HCT116 (cell line): ENCODE data around the gene PSENEN.

Experiments used
- EGR1 ChIP-seq: IDR thresholded peaks from 2 replicates; pipeline ENCODE4 v1.6.1; 2012; ENCODE audit warnings: low read depth
- EZH2 ChIP-seq: fragments of 200-600 bp; sonication (generic); IDR thresholded peaks from 2 replicates; pipeline ENCODE4 v1.6.1; 2017; ENCODE audit warnings: antibody characterized with exemption, mixed run types
- EZH2phosphoT487 ChIP-seq: fragments of 200-600 bp; IDR thresholded peaks from 2 replicates; pipeline ENCODE4 v1.6.1; 2018; ENCODE audit warnings: antibody characterized with exemption, borderline replicate concordance
- FOSL1 ChIP-seq: IDR thresholded peaks from 2 replicates; pipeline ENCODE4 v1.6.1; 2012; ENCODE audit warnings: low read depth
- JUND ChIP-seq: IDR thresholded peaks from 2 replicates; pipeline ENCODE4 v1.6.1; 2012
- POLR2A ChIP-seq: IDR thresholded peaks from 2 replicates; pipeline ENCODE4 v1.7.0; 2011; ENCODE audit warnings: borderline replicate concordance; ENCODE audit not compliant: insufficient read depth, insufficient read length; ENCODE audit errors: extremely low read depth
- POLR2AphosphoS5 ChIP-seq: IDR thresholded peaks from 2 replicates; pipeline ENCODE4 v1.6.1; 2011; ENCODE audit warnings: mild to moderate bottlenecking, low read depth, low read length, moderate library complexity
- SP1 ChIP-seq: IDR thresholded peaks from 2 replicates; pipeline ENCODE4 v1.6.1; 2012; ENCODE audit warnings: low read depth
- ZFX ChIP-seq: fragments of 450-650 bp; IDR thresholded peaks from 2 replicates; pipeline ENCODE4 v1.6.1; 2017
- ZNF274 ChIP-seq: fragments of 200-500 bp; sonication (Bioruptor generic); IDR thresholded peaks from 2 replicates; pipeline ENCODE4 v1.6.1; 2014; ENCODE audit warnings: mild to moderate bottlenecking, low read depth, low read length, inconsistent platforms
- TF ChIP-seq, protein P1 (sequence below), 3 experiments: fragments of 200-600 bp in 1 of 3; sonication (generic) in 1 of 3; IDR thresholded peaks in 2 of 3; conservative IDR thresholded peaks in 1 of 3; 2 replicates each; pipeline ENCODE4 v1.5.1; 2012 to 2017; ENCODE audit warnings: low read depth in 2 of 3, low read length in 2 of 3, antibody characterized with exemption in 1 of 3, borderline replicate concordance in 1 of 3, control low read depth in 1 of 3, mild to moderate bottlenecking in 1 of 3, mixed read lengths in 1 of 3, mixed run types in 1 of 3, moderate library complexity in 1 of 3; ENCODE audit not compliant: insufficient read depth in 1 of 3
- TF ChIP-seq, protein P2 (sequence below): IDR thresholded peaks from 2 replicates; pipeline ENCODE4 v1.6.1; 2012; ENCODE audit warnings: low read depth
- TF ChIP-seq, protein P3 (sequence below): IDR thresholded peaks from 2 replicates; pipeline ENCODE4 v1.6.1; 2011; ENCODE audit warnings: mild to moderate bottlenecking, low read length, moderate library complexity; ENCODE audit not compliant: insufficient replicate concordance; ENCODE audit errors: extremely low read depth

DNA sequence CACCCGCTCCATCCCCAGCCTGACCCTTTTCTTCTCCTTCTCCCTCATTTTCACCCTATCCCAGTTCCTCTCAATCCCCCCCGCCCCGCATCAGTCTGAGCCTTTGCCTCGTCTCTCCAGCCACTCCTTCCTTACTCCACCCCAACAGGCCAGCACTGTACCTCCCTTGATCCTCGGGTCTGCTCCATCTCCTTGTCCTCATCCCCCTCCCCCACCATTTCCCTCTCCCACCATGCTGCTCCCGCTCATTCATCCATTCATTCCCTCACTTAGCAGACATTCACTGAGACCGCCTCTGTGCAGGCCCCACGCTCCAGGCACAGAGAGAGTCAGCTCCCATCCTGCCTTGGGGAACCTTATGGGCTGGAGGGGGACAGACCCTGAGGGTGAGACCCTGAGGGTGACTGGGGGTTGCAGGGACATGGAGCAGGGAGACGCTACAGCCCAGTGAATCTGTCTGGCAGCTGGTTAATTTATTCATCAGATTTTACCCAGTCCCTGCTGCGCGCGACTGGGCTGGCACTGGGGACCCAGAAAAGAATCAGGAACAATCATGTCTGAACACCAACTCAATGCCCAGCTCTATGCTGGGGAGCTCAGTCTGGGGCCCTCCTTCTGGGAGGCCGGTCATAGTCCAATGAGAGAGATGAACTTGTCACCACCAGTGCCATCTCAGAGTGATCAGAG, 30.8 kb downstream of the PSENEN start:
- TF ChIP-seq EGR1 (no peak), POLR2A (no peak), EZH2 (no peak), JUND (no peak), SP1 (no peak), POLR2AphosphoS5 (no peak), EZH2phosphoT487 (no peak), FOSL1 (no peak), ZFX (no peak), ZNF274 (no peak)
- TF ChIP-seq, protein P1, sequence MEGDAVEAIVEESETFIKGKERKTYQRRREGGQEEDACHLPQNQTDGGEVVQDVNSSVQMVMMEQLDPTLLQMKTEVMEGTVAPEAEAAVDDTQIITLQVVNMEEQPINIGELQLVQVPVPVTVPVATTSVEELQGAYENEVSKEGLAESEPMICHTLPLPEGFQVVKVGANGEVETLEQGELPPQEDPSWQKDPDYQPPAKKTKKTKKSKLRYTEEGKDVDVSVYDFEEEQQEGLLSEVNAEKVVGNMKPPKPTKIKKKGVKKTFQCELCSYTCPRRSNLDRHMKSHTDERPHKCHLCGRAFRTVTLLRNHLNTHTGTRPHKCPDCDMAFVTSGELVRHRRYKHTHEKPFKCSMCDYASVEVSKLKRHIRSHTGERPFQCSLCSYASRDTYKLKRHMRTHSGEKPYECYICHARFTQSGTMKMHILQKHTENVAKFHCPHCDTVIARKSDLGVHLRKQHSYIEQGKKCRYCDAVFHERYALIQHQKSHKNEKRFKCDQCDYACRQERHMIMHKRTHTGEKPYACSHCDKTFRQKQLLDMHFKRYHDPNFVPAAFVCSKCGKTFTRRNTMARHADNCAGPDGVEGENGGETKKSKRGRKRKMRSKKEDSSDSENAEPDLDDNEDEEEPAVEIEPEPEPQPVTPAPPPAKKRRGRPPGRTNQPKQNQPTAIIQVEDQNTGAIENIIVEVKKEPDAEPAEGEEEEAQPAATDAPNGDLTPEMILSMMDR (IDR thresholded peaks at IDR 0.05 in 2 of 3, conservative IDR thresholded peaks at IDR 0.05 in 1 of 3; ENCODE audit: borderline replicate concordance in 1 of 3, insufficient read depth in 1 of 3, low read depth in 2 of 3, low read length in 2 of 3) = no peak
- TF ChIP-seq, protein P2, sequence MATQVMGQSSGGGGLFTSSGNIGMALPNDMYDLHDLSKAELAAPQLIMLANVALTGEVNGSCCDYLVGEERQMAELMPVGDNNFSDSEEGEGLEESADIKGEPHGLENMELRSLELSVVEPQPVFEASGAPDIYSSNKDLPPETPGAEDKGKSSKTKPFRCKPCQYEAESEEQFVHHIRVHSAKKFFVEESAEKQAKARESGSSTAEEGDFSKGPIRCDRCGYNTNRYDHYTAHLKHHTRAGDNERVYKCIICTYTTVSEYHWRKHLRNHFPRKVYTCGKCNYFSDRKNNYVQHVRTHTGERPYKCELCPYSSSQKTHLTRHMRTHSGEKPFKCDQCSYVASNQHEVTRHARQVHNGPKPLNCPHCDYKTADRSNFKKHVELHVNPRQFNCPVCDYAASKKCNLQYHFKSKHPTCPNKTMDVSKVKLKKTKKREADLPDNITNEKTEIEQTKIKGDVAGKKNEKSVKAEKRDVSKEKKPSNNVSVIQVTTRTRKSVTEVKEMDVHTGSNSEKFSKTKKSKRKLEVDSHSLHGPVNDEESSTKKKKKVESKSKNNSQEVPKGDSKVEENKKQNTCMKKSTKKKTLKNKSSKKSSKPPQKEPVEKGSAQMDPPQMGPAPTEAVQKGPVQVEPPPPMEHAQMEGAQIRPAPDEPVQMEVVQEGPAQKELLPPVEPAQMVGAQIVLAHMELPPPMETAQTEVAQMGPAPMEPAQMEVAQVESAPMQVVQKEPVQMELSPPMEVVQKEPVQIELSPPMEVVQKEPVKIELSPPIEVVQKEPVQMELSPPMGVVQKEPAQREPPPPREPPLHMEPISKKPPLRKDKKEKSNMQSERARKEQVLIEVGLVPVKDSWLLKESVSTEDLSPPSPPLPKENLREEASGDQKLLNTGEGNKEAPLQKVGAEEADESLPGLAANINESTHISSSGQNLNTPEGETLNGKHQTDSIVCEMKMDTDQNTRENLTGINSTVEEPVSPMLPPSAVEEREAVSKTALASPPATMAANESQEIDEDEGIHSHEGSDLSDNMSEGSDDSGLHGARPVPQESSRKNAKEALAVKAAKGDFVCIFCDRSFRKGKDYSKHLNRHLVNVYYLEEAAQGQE = no peak
- TF ChIP-seq, protein P3, sequence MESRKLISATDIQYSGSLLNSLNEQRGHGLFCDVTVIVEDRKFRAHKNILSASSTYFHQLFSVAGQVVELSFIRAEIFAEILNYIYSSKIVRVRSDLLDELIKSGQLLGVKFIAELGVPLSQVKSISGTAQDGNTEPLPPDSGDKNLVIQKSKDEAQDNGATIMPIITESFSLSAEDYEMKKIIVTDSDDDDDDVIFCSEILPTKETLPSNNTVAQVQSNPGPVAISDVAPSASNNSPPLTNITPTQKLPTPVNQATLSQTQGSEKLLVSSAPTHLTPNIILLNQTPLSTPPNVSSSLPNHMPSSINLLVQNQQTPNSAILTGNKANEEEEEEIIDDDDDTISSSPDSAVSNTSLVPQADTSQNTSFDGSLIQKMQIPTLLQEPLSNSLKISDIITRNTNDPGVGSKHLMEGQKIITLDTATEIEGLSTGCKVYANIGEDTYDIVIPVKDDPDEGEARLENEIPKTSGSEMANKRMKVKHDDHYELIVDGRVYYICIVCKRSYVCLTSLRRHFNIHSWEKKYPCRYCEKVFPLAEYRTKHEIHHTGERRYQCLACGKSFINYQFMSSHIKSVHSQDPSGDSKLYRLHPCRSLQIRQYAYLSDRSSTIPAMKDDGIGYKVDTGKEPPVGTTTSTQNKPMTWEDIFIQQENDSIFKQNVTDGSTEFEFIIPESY = no peak
